Measurements from ENCODE around the gene STRBP.

DNA sequence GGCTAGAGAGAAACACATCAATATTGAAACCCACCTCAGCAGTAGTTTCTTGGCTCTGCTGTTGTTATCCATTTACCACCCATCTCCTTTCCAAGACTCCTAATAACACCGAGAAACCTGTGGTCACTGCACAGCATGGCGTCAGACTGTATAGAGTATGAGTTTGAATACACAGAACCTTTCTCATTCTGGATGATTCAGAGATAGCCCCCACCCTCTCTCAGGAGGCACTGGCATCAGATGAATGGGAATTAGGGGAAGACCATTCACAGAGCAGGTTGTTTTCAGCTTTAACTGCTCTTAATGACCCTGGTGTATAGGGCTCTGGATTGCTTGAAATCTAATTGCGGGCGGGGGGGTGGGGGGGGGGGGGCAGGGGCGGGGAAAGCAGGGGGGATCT, 148.3 kb downstream of the STRBP start:
- TF ChIP-seq POLR2AphosphoS5 (IDR thresholded peaks at IDR 0.05; ENCODE audit: low read depth, low read length) (no peak), CTCF (IDR thresholded peaks at IDR 0.05) (no peak), TCF7L2 (IDR thresholded peaks at IDR 0.05; ENCODE audit: low read depth, low read length) (no peak), SIN3A (IDR thresholded peaks at IDR 0.05; ENCODE audit: borderline replicate concordance, insufficient read depth, low read depth, low read length) (no peak), REST (IDR thresholded peaks at IDR 0.05; ENCODE audit: insufficient read depth in 1 of 2, low read depth in 2 of 2, low read length in 1 of 2) (no peak)

Data from Panc1 (cell line).